GM23338 (cell line): ENCODE measurements around the gene GCK. TPM values are rescaled to one million over a fixed set of nuclear protein-coding genes. Genes with fewer than 3 reads are reported as not detected.

Experiments
- ATAC-seq: fragments of 200-7000 bp; cut with Tn5 transposase; 3 replicates; pipeline ENCODE4 v1.9.1; 2020
- DNase-seq: peaks from one replicate; pipeline ENCODE4 v3.0.0-alpha.2; 2015; ENCODE audit warnings: low spot score
- H2AFZ ChIP-seq: fragments of 200-600 bp; sonication (generic); 2 replicates; pipeline ENCODE4 v1.8.0; 2016; ENCODE audit warnings: antibody characterized with exemption, mild to moderate bottlenecking, moderate library complexity
- H3F3A ChIP-seq: fragments of 200-600 bp; sonication (generic); replicated peaks from 2 replicates; pipeline ENCODE4 v1.8.0; 2017; ENCODE audit warnings: antibody characterized with exemption, mixed run types, low read depth
- H3K27ac ChIP-seq: fragments of 200-600 bp; sonication (generic); 2 replicates; pipeline ENCODE4 v1.6.1; 2016; ENCODE audit warnings: low read depth
- H3K27me3 ChIP-seq: fragments of 200-600 bp; sonication (generic); 2 replicates; pipeline ENCODE4 v1.8.0; 2016; ENCODE audit warnings: mild to moderate bottlenecking, mixed run types, moderate library complexity; ENCODE audit not compliant: insufficient read depth
- H3K36me3 ChIP-seq: fragments of 200-600 bp; sonication (generic); 2 replicates; pipeline ENCODE4 v1.8.0; 2016; ENCODE audit warnings: mild to moderate bottlenecking; ENCODE audit not compliant: insufficient read depth
- H3K4me1 ChIP-seq: fragments of 200-600 bp; sonication (generic); 2 replicates; pipeline ENCODE4 v1.8.0; 2016; ENCODE audit warnings: mild to moderate bottlenecking, moderate library complexity; ENCODE audit not compliant: insufficient read depth
- H3K4me2 ChIP-seq: fragments of 200-600 bp; sonication (generic); 2 replicates; pipeline ENCODE4 v1.7.1; 2017; ENCODE audit warnings: mixed run types
- H3K4me3 ChIP-seq: fragments of 200-600 bp; sonication (generic); 2 replicates; pipeline ENCODE4 v1.6.1; 2016; ENCODE audit warnings: mixed run types
- H3K79me2 ChIP-seq: fragments of 200-600 bp; sonication (generic); replicated peaks from 2 replicates; pipeline ENCODE4 v1.8.0; 2017; ENCODE audit warnings: mild to moderate bottlenecking; ENCODE audit not compliant: insufficient read depth
- H3K9me2 ChIP-seq: fragments of 200-600 bp; sonication (generic); 2 replicates; pipeline ENCODE4 v1.8.0; 2017; ENCODE audit not compliant: insufficient read depth
- H4K20me1 ChIP-seq: fragments of 200-600 bp; sonication (generic); replicated peaks from 2 replicates; pipeline ENCODE4 v1.8.0; 2017; ENCODE audit warnings: mild to moderate bottlenecking; ENCODE audit not compliant: insufficient read depth
- H3K27ac Mint-ChIP-seq: 2 replicates; pipeline ENCODE4 v1.8.0; 2020; ENCODE audit warnings: inconsistent platforms, mild to moderate bottlenecking, moderate library complexity, mixed read lengths
- H3K27me3 Mint-ChIP-seq: 3 replicates; pipeline ENCODE4 v1.8.0; 2022; ENCODE audit warnings: low read depth, mild to moderate bottlenecking, moderate library complexity, mixed read lengths, inconsistent platforms; ENCODE audit not compliant: insufficient read depth, poor library complexity
- H3K36me3 Mint-ChIP-seq: 3 replicates; pipeline ENCODE4 v1.8.0; 2021; ENCODE audit warnings: low read depth, mild to moderate bottlenecking, inconsistent platforms, moderate library complexity, mixed read lengths
- H3K4me1 Mint-ChIP-seq: 3 replicates; pipeline ENCODE4 v1.8.0; 2020; ENCODE audit warnings: mild to moderate bottlenecking, inconsistent platforms, mixed read lengths
- H3K4me3 Mint-ChIP-seq: 3 replicates; pipeline ENCODE4 v1.8.0; 2021; ENCODE audit warnings: moderate library complexity, mild to moderate bottlenecking, inconsistent platforms, mixed read lengths
- H3K9me3 Mint-ChIP-seq: 3 replicates; pipeline ENCODE4 v1.8.0; 2020; ENCODE audit warnings: moderate library complexity, mild to moderate bottlenecking, inconsistent platforms, mixed read lengths
- EZH2phosphoT487 ChIP-seq: fragments of 200-600 bp; sonication (generic); IDR thresholded peaks from one replicate; pipeline ENCODE4 v1.8.1; 2018; ENCODE audit warnings: antibody characterized with exemption; ENCODE audit not compliant: unreplicated experiment
- JUNB ChIP-seq: IDR thresholded peaks from one replicate; pipeline ENCODE4 v1.6.1; 2016; ENCODE audit warnings: antibody characterized with exemption; ENCODE audit not compliant: unreplicated experiment
- NANOG ChIP-seq: IDR thresholded peaks from 2 replicates; pipeline ENCODE4 v1.6.1; 2016; ENCODE audit warnings: antibody characterized with exemption, borderline replicate concordance
- POLR2AphosphoS5 ChIP-seq: IDR thresholded peaks from 2 replicates; pipeline ENCODE4 v1.6.1; 2016; ENCODE audit warnings: antibody characterized with exemption, low read depth
- STAT1 ChIP-seq: IDR thresholded peaks from one replicate; pipeline ENCODE4 v1.6.1; 2016; ENCODE audit warnings: antibody characterized with exemption; ENCODE audit not compliant: unreplicated experiment
- ZNF114 ChIP-seq: fragments of 250-450 bp; sonication (Bioruptor Pico); IDR thresholded peaks from 2 replicates; pipeline ENCODE4 v1.5.0; 2020; ENCODE audit warnings: mild to moderate bottlenecking, moderate library complexity
- polyA plus RNA-seq: library from polyadenylated mRNA; unstranded; fragments of >200 nt; fragmentation: Nextera tagmentation; extraction: Ambion mirVana; gene quantifications from 2 replicates; pipeline ENCODE4 v1.2.1, GENCODE V29; 2016
- total RNA-seq: library from RNA; depleted of rRNA; stranded (reverse); fragments of >200 nt; shearing (Covaris generic); gene quantifications from 2 replicates; pipeline ENCODE4 v1.2.3, GENCODE V29; 2014
- TF ChIP-seq, protein P1 (sequence below): IDR thresholded peaks from one replicate; pipeline ENCODE4 v1.6.1; 2018; ENCODE audit warnings: antibody characterized with exemption; ENCODE audit not compliant: unreplicated experiment

The GCK gene
- total and polyA plus RNA-seq, 2 experiments from 2014 or later, result 6.1 to 7.3 TPM

DNA sequence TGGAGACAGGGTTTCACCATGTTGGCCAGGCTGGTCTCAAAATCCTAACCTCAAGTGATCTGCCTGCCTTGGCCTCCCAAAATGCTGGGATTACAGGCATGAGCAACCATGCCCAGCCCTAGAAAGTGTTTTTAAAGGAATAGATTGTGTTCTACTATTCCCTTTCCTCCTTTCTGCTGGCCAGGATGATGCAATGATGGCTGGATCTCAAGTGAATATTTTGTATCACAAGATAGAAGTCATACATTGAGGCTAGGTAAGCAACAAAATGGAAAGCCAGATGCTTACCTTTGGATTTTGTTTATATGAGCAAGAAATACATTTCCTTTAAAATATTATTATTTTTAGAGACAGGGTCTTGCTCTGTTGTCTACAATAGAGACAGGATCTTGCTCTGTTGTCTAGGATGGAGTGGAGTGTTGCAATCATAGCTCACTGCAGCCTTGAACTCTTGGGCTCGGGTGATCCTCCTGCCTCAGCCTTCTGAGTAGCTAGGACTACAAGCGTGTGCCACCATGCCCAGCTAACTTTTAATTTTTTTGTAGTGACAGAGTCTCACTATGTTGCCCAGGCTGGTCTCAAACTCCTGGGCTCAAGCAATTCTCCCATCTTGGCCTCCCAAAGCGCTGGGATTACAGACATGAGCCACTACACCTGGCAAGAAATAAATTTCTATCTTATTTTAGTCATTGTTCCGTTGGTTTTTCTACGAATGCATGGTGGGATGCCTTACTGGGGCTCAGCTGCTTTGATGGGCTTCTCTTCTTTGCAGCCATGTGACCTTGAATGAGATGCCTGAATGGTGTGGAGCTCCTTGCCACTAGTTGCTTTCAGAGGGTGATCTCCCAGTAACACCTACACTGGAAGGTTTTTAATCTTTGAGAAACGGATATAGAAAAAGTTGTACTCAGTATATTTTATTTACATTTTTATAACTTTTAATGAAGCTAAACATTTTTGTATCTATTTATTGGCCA lies 90.9 kb downstream of the GCK start (continued):
- TF ChIP-seq STAT1 (no peak), JUNB (no peak), POLR2AphosphoS5 (no peak), EZH2phosphoT487 (no peak)
- TF ChIP-seq, protein P1, sequence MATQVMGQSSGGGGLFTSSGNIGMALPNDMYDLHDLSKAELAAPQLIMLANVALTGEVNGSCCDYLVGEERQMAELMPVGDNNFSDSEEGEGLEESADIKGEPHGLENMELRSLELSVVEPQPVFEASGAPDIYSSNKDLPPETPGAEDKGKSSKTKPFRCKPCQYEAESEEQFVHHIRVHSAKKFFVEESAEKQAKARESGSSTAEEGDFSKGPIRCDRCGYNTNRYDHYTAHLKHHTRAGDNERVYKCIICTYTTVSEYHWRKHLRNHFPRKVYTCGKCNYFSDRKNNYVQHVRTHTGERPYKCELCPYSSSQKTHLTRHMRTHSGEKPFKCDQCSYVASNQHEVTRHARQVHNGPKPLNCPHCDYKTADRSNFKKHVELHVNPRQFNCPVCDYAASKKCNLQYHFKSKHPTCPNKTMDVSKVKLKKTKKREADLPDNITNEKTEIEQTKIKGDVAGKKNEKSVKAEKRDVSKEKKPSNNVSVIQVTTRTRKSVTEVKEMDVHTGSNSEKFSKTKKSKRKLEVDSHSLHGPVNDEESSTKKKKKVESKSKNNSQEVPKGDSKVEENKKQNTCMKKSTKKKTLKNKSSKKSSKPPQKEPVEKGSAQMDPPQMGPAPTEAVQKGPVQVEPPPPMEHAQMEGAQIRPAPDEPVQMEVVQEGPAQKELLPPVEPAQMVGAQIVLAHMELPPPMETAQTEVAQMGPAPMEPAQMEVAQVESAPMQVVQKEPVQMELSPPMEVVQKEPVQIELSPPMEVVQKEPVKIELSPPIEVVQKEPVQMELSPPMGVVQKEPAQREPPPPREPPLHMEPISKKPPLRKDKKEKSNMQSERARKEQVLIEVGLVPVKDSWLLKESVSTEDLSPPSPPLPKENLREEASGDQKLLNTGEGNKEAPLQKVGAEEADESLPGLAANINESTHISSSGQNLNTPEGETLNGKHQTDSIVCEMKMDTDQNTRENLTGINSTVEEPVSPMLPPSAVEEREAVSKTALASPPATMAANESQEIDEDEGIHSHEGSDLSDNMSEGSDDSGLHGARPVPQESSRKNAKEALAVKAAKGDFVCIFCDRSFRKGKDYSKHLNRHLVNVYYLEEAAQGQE, result no peak

- Histone ChIP-seq H3K4me2 (no peak overlapping the region), H3K36me3 (no peaks in the 10 kb centered on the region), H3K4me3 (no peak overlapping the region), H3K79me2 (no peaks in the 10 kb centered on the region), H4K20me1 (no peaks in the 10 kb centered on the region), H3K9me2 (no peaks in the 10 kb centered on the region), H3K27me3 (no peaks in the 10 kb centered on the region), H3K4me1 (no peaks in the 10 kb centered on the region), H2AFZ (no peak overlapping the region), H3F3A (no peaks in the 10 kb centered on the region), H3K27ac (no peak overlapping the region)
- ATAC-seq (no peak), DNase-seq (no peak)
- TF ChIP-seq ZNF114 (CRISPR knock-in tag), result no peak
- TF ChIP-seq JUNB, result no peak
- TF ChIP-seq STAT1, result no peak
- TF ChIP-seq NANOG, result no peak
- Mint-ChIP-seq H3K9me3 (no peaks in the 10 kb centered on the region), H3K27me3 (peaks cover 17% of the 10 kb centered on the region), H3K36me3 (no peaks in the 10 kb centered on the region), H3K4me1 (peaks cover 11% of the 10 kb centered on the region), H3K27ac (no peak overlapping the region), H3K4me3 (no peak overlapping the region)
Measured at GRCh38 chr7:44097064-44097932, 91.9 kb downstream of the GCK start.
